HG03442 (cell line): Measurements from ENCODE around the gene NUMB.
A peak's percentile ranks its signal among the peaks of the same experiment; 100 is the strongest.

Source experiments
- ATAC-seq: cut with Tn5 transposase; IDR thresholded peaks from one replicate; pipeline ENCODE4 v1.9.1; 2021; ENCODE audit warnings: mild to moderate bottlenecking, moderate library complexity; ENCODE audit not compliant: unreplicated experiment

NUMB gene

GRCh38 chr14:73249108-73249507 lies 209.2 kb downstream of the NUMB start:
- no peak for ATAC-seq

GRCh38 chr14:73248108-73248868 lies 210.1 kb downstream of the NUMB start:
- no peak for ATAC-seq

GRCh38 chr14:73246387-73247150 lies 211.8 kb downstream of the NUMB start:
- no peak for ATAC-seq

DNA sequence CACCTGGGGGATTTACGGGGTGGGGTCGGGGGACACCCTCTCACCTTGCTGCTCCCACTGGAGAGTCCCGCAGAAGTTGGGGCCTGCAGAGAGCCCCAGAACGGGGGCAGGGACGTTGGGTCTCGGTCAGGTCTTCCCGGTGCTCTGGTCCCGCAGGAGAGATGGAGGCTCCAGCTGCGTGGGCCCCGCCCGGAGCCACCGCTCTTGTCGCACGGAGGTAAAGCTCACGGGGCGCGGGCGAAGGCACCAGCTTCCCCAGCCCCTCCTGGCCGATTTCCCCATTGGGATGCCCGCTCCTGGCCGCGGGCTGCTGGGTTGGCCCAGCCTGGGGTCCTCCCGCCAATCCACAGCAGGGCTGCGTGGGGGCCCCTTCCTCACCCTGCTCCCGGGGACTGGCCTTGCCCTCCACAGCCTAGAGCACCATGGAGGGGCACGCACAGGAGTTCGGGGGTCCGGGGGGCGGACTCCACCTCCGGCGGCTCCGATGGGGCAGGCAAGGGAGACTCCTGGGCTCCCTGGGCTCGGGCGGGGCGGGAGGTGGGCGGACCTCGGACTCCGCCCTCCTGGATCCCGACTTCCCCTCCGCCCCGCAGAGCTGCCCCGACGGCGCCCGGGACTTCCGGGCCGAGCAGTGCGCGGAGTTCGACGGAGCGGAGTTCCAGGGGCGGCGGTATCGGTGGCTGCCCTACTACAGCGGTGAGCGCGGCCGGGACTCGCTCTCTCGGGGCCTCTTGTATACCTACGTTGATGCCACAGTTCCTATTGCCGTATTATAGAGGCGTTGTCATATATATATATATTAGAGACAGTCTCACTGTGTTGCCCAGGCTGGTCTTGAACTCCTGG lies 212.6 kb downstream of the NUMB start:
- ATAC-seq: peak; percentile 39

DNA sequence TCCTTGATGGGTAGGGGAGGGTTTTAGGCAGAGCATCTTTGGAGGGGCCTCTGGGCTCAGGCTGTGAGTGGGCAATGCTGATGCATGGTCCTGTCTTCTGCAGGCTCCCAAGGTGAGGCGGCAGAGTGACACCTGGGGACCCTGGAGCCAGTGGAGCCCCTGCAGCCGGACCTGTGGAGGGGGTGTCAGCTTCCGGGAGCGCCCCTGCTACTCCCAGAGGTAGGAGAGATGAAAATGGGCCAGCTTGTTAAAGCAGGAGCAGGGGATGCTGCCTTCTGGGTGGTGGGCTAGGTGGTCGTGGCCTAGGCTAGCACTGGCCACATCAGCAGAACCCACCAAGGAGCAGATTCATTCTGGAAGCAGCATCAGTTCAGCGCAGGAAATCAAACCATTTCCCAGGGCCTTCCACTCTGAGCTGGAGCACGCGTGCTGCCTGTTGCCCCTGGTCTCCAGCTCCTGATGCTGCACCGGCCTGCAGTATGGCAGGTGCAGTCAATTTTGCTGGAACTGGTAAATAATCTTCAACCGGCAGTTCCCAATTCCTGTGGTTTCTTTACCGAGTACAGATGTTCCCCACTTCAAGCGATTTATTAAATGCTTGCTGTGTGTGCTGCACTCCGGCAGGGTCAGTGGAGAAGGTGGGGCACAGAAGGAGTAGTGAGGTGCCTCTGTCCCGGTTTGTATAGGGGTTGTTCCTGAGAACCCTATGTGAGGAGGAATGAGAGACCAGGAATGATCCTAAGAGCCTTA lies 213.6 kb downstream of the NUMB start:
- no peak for ATAC-seq

- ATAC-seq: no peak
These were observed 214.6 kb downstream of the NUMB start for GRCh38 chr14:73243748-73244147.

DNA sequence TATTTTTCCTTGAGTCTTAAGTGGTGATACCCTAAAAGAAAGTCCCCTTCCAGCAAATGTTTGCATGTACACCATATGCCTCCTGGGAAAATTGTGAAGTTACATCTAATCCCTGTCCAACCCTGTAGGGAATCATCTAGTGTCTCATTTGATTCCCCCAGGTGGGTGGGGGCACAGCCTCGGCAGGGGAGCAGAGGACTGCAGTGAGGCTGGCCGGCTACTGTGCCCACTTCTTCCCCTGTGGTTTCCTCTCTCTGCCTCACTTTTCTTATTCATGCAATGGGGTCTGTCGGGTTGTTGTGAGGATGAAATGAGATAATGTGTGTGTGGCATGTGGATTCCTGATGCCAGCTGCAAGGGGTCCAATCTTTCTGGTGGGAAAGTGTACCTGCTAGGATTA lies 215.0 kb downstream of the NUMB start:
- no peak for ATAC-seq

DNA sequence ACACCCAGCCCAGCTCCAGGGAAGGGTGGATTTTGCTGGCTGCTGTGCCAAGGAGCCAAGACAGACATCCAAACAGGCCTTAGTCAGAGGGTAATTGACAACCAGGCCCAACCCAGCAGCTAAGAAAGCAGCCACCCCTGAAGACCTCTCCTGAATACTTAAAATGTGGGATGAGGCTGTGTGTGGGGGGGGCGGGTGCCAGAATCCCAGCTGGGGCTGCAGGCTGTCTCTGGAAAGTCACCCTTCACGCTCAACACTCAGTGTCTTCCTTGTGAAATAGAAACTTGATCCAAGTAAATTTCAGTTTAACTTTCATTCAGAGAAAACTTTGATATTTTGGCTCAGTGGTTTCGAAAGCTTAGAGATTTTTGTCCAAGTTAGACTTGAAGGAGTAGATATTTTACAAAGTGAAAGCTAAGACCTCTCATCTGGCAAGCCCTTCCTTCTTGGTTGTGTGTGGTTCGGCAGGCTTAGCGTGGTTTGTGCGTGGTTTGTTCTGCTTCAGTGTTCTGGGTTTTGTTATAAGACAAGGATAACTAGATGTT lies 215.9 kb downstream of the NUMB start:
- ATAC-seq: no peak

DNA sequence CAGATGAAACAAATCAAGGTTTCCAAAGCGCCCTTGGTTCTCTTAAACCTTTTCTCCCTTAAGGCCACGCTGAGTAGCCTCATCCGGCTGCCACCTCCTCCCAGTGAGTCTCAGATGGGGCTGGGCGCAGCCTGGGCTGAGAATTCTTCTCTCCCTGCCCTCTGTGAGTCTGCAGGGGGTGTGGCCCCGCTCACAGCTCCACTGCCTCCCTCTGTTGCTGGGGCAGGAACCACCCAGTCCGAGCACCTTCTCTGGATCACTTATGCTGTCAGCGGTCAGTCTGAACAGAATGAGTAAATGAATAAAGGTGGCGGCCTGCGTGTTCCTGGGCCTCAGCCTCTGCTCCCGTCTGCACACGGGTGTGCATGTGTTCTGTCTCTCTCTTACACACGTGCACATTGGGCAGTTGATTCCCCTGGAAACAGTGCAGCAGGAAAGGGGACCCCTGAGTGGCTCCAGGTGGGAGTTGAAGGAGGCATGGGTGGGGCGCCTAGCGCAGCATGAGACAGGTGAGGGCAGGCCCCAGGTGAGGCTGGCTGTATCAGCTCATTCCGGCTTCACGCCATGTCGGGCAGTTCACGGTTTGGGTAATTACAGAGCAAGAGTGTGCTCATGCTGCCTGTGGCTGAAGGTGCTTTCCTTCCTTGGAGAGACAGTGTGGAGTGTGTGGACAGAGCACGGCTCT lies 216.7 kb downstream of the NUMB start:
- ATAC-seq: no peak

GRCh38 chr14:73240816-73241480 lies 217.4 kb downstream of the NUMB start:
- ATAC-seq: no peak

- ATAC-seq: no peak
These were observed 218.7 kb downstream of the NUMB start for GRCh38 chr14:73239393-73240241.

- no peak for ATAC-seq
These were observed 219.4 kb downstream of the NUMB start for GRCh38 chr14:73238941-73239340.

- ATAC-seq: no peak
These were observed 219.9 kb downstream of the NUMB start for GRCh38 chr14:73238424-73238852.

DNA sequence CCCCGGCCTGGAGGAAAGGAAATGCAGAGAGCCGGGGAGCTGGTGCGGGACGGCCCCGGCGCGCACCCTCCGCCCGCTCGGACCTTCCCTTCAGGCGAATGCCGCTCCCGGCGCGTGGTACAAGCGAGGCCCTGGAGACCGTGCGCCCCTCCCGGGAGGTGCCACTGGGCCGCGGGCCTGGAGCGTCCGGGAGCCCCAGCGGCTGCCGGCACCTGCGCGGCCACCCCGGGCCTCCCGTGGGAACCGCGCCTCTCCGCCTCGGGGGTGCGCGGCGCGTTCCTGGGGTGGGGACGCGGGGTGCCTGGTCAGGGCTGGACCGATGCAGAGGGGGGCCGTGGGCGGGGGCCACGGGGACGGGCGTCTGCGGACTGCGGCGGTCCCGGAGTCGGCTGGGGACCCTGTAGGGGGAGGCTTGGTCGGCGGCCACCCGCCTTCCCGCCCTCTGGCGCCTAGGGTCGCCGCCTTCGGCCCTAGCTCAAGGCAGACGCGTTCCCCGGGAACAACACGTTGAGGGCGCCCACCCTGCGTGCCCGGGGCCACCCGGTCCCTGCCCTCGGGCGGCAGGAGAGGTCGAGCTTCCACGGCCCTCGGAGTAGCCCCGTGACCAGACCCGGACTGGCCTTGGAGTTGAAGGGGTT lies 220.4 kb downstream of the NUMB start:
- no peak for ATAC-seq

- no peak for ATAC-seq
These were observed 221.0 kb downstream of the NUMB start, which contains the start of gene PAPLN for GRCh38 chr14:73237219-73237785. Gene PAPLN (plus strand): TSS chr14:73237506. CDS start chr14:73239779, 2,273 bp downstream.

DNA sequence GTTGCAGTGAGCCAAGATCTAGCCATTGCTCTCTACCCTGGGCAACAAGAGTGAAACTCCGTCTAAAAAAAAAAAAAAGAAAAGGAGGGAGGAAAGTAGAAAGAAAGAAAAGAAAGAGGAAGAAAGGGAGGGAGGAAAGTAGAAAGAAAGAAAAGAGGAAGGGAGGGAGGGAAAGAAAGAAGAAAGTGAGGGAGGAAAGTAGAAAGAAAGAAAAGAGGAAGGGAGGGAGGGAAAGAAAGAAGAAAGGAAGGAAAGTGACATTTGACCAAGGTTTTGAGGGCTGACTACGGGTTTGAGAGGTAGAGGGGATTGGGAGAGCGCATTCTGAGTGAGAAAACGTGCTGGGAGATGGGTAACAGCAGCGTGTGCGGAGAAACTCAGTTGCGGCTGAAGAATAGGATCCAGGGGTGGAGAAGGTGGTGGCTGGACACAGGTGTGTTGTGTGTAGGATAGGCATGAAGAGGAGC lies 221.6 kb downstream of the NUMB start:
- ATAC-seq: no peak

DNA sequence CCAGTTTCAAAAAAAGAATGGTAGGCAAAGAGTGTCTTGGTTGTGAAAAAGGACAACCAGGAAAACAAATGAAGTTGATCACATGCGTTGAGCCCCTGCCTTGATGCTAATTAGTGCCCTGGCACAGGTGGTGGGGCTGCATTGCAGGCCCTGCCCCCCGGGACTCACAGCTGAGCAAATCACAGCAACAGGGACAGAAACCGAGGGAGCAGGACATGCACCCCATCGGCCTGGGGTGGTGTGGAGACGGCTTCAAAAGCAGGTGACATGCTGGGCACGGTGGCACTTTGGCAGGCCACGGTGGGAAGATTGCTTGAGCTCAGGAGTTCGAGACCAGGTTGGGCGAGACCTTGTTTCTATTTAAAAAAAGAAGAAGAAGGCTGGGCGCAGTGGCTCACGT lies 222.2 kb downstream of the NUMB start:
- ATAC-seq: no peak
